ENCODE data around the gene MAN1C1. TPM values are rescaled to one million over a fixed set of nuclear protein-coding genes. Genes with fewer than 3 reads are reported as not detected.

MAN1C1 gene
- total RNA-seq, 1 donor from 2014 or later = 6.3 TPM

- no peak overlapping the region for H3K4me3 ChIP-seq (ENCODE audit: low read length in 3 of 3)
- no peaks in the 10 kb centered on the region for H3K27me3 ChIP-seq (ENCODE audit: control insufficient read depth in 3 of 3, insufficient read depth in 3 of 3, low read length in 3 of 3)
- H3K36me3 ChIP-seq (ENCODE audit: control insufficient read depth in 3 of 3, insufficient read depth in 3 of 3, low read length in 3 of 3) = no peaks in the 10 kb centered on the region
- H3K9ac ChIP-seq (ENCODE audit: low read depth in 1 of 3, low read length in 3 of 3) = no peak overlapping the region
- no peaks in the 10 kb centered on the region for H3K9me3 ChIP-seq (ENCODE audit: control insufficient read depth in 3 of 3, low read length in 3 of 3)
- peaks cover 16 to 27% (median 26%) of the 10 kb centered on the region in 3 donors for H3K4me1 ChIP-seq (ENCODE audit: control insufficient read depth in 3 of 3, insufficient read depth in 3 of 3, low read length in 3 of 3)
- no peak overlapping the region for H3K27ac ChIP-seq (ENCODE audit: low read depth, low read length)
Measured at GRCh38 chr1:25710583-25711347, 94.2 kb downstream of the MAN1C1 start.

DNA sequence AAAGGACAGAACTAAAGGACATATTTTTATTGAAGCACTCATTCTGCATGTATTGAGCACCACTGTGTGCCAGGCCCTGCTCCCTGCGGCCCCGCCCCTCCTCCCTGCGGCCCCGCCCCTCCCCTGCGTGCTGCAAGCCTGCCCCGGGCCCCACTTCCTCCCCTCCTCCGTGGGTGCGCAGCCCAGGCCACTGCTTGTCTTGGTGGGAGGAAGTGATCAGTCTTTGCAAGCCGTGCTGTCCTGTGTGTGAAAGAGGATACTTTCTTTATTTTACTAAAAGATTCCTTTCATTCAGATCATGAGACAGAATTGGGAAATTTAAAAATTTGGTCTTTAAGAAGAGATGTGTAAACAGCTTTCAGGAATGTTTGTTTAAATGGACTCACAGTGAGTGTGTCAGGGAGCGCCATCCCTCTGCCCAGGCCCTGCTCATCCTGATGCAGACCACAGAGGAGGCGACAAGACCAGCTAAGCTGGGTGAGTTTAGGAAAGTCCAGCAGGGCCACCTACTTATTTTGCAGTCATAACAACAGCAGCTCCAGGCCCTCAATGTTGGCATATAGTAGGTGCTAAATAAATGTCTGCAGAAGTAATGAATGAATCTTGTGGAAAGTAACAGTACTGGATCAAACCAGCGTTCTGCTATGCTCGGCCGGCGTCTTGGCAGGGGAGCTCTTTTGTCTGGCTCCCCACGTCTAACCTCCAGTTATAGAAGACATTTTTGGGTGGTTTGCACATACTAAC lies 95.1 kb downstream of the MAN1C1 start:
- Histone ChIP-seq H3K27me3 (ENCODE audit: control insufficient read depth in 3 of 3, insufficient read depth in 3 of 3, low read length in 3 of 3) (no peaks in the 10 kb centered on the region), H3K9ac (ENCODE audit: low read depth in 1 of 3, low read length in 3 of 3) (no peak overlapping the region), H3K36me3 (ENCODE audit: control insufficient read depth in 3 of 3, insufficient read depth in 3 of 3, low read length in 3 of 3) (no peaks in the 10 kb centered on the region), H3K9me3 (ENCODE audit: control insufficient read depth in 3 of 3, low read length in 3 of 3) (no peaks in the 10 kb centered on the region), H3K27ac (ENCODE audit: low read depth, low read length) (no peak overlapping the region), H3K4me1 (ENCODE audit: control insufficient read depth in 3 of 3, insufficient read depth in 3 of 3, low read length in 3 of 3) (peaks cover 8 to 18% (median 18%) of the 10 kb centered on the region in 3 donors), H3K4me3 (ENCODE audit: low read length in 3 of 3) (no peak overlapping the region)

DNA sequence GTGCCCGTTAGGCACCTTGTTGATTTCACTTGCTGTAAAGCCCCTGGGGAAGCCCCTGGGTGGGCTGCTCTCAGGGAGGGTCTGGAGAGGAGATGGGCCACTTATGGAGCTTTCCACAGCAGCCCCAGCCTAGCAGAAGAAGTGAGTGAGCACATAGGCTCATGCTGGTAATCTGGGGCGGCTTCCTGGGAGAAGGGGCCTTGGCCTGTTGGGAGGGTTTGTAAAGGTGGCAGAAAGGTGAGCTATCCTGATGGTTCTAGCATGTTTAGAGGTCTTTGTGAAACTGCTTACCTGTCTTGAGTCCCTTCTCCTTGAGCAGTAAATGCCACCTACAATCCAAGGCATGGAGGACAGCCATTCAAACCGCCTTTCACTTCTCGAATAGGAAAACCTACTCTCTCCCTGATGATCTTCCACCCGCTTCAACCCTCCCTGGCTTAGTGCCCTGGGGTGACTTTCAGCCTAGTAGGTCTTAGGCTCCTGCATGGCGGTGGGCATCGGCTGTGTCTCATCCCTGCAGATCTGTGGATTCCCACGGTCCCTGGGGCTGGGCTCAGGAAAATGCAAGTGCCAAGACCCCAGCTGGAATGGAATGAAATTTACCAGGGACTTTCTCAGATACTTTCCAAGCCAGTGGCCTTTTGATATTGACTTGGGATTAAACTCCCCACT lies 95.8 kb downstream of the MAN1C1 start:
- H3K4me3 ChIP-seq (ENCODE audit: low read length in 3 of 3) = no peak overlapping the region
- peaks cover 6 to 11% (median 11%) of the 10 kb centered on the region in 3 donors for H3K4me1 ChIP-seq (ENCODE audit: control insufficient read depth in 3 of 3, insufficient read depth in 3 of 3, low read length in 3 of 3)
- H3K27me3 ChIP-seq (ENCODE audit: control insufficient read depth in 3 of 3, insufficient read depth in 3 of 3, low read length in 3 of 3) = no peaks in the 10 kb centered on the region
- H3K27ac ChIP-seq (ENCODE audit: low read depth, low read length) = no peak overlapping the region
- no peaks in the 10 kb centered on the region for H3K9me3 ChIP-seq (ENCODE audit: control insufficient read depth in 3 of 3, low read length in 3 of 3)
- H3K36me3 ChIP-seq (ENCODE audit: control insufficient read depth in 3 of 3, insufficient read depth in 3 of 3, low read length in 3 of 3) = no peaks in the 10 kb centered on the region
- no peak overlapping the region for H3K9ac ChIP-seq (ENCODE audit: low read depth in 1 of 3, low read length in 3 of 3)

DNA sequence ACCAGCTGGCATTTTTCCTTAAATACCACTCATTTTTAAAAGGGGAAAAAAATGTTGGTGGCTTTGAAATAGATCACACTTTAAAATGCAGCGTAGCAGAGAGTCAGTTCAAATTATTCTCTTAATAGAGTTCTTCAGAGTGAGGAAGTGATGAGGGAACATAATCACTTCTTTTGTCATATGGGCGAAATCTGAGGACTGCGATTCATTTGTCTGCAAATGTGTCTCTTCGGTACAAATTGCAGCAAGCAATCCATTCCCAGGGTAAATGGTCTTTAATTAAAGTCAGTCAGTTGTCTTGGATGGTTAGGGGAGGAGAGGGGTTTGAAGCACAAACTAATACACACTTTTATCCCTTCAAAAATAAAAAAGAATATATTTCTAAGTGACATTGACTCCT lies 97.4 kb downstream of the MAN1C1 start:
- no peaks in the 10 kb centered on the region for H3K9me3 ChIP-seq (ENCODE audit: control insufficient read depth in 3 of 3, low read length in 3 of 3)
- H3K27me3 ChIP-seq (ENCODE audit: control insufficient read depth in 3 of 3, insufficient read depth in 3 of 3, low read length in 3 of 3) = no peaks in the 10 kb centered on the region
- no peaks in the 10 kb centered on the region for H3K36me3 ChIP-seq (ENCODE audit: control insufficient read depth in 3 of 3, insufficient read depth in 3 of 3, low read length in 3 of 3)
- no peak overlapping the region for H3K4me3 ChIP-seq (ENCODE audit: low read length in 3 of 3)
- peaks cover 0 to 5% (median 0%) of the 10 kb centered on the region in 3 donors for H3K4me1 ChIP-seq (ENCODE audit: control insufficient read depth in 3 of 3, insufficient read depth in 3 of 3, low read length in 3 of 3)
- H3K9ac ChIP-seq (ENCODE audit: low read depth in 1 of 3, low read length in 3 of 3) = no peak overlapping the region
- no peak overlapping the region for H3K27ac ChIP-seq (ENCODE audit: low read depth, low read length)

- Histone ChIP-seq H3K9me3 (ENCODE audit: control insufficient read depth in 3 of 3, low read length in 3 of 3) (no peaks in the 10 kb centered on the region), H3K9ac (ENCODE audit: low read depth in 1 of 3, low read length in 3 of 3) (no peak overlapping the region), H3K27ac (ENCODE audit: low read depth, low read length) (no peak overlapping the region), H3K36me3 (ENCODE audit: control insufficient read depth in 3 of 3, insufficient read depth in 3 of 3, low read length in 3 of 3) (no peaks in the 10 kb centered on the region), H3K27me3 (ENCODE audit: control insufficient read depth in 3 of 3, insufficient read depth in 3 of 3, low read length in 3 of 3) (no peaks in the 10 kb centered on the region), H3K4me3 (ENCODE audit: low read length in 3 of 3) (no peak overlapping the region), H3K4me1 (ENCODE audit: control insufficient read depth in 3 of 3, insufficient read depth in 3 of 3, low read length in 3 of 3) (peaks cover 0 to 2% (median 0%) of the 10 kb centered on the region in 3 donors)
Measured at GRCh38 chr1:25714372-25714931, 97.9 kb downstream of the MAN1C1 start.

DNA sequence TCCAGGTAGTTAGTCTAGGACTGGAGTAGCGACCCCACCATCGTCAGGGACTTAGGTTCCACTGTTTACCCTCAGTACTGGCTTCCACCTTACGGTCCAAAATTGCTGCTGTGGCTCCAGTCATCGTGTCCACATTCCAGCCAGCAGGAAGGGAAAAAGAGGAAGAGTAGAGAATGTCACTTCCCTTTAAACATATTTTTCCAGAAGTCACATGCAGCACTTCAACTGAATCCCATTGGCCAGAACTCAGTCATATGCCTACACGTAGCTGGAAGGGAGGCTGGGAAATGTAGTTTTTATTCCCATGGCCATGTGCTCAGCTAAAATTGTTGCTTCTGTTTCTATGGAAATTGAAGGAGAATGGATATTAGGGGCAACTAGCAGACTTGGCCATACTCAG lies 99.3 kb downstream of the MAN1C1 start:
- Histone ChIP-seq H3K27me3 (ENCODE audit: control insufficient read depth in 3 of 3, insufficient read depth in 3 of 3, low read length in 3 of 3) (no peaks in the 10 kb centered on the region), H3K27ac (ENCODE audit: low read depth, low read length) (no peak overlapping the region), H3K9me3 (ENCODE audit: control insufficient read depth in 3 of 3, low read length in 3 of 3) (no peaks in the 10 kb centered on the region), H3K4me3 (ENCODE audit: low read length in 3 of 3) (no peak overlapping the region), H3K4me1 (ENCODE audit: control insufficient read depth in 3 of 3, insufficient read depth in 3 of 3, low read length in 3 of 3) (peaks cover 0 to 2% (median 0%) of the 10 kb centered on the region in 3 donors), H3K9ac (ENCODE audit: low read depth in 1 of 3, low read length in 3 of 3) (no peak overlapping the region), H3K36me3 (ENCODE audit: control insufficient read depth in 3 of 3, insufficient read depth in 3 of 3, low read length in 3 of 3) (no peaks in the 10 kb centered on the region)

GRCh38 chr1:25716320-25716719 lies 99.7 kb downstream of the MAN1C1 start:
- no peak overlapping the region for H3K9ac ChIP-seq (ENCODE audit: low read depth in 1 of 3, low read length in 3 of 3)
- H3K36me3 ChIP-seq (ENCODE audit: control insufficient read depth in 3 of 3, insufficient read depth in 3 of 3, low read length in 3 of 3) = no peaks in the 10 kb centered on the region
- no peak overlapping the region for H3K27ac ChIP-seq (ENCODE audit: low read depth, low read length)

DNA sequence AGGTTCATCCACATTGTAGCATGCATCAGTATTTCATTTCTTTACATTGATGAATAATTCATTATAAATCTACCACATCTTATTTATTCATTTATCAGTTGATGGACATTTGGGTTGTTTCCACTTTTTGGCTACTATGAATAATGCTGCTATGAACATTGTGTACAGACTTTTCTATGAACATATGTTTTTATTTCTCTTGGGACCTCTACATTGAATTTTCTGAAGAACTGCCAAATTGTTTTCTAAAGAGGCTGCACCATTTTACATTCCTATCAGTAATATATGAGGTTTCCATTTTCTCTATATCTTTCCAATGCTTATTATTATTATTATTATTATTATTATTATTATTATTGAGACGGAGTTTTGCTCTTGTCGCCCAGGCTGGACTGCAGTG lies 102.1 kb downstream of the MAN1C1 start:
- Histone ChIP-seq H3K27me3 (ENCODE audit: control insufficient read depth in 3 of 3, insufficient read depth in 3 of 3, low read length in 3 of 3) (no peaks in the 10 kb centered on the region), H3K4me1 (ENCODE audit: control insufficient read depth in 3 of 3, insufficient read depth in 3 of 3, low read length in 3 of 3) (no peaks in the 10 kb centered on the region), H3K36me3 (ENCODE audit: control insufficient read depth in 3 of 3, insufficient read depth in 3 of 3, low read length in 3 of 3) (no peaks in the 10 kb centered on the region)

More at GRCh38 chr1:25716320-25716719, 99.7 kb downstream of the MAN1C1 start:
- H3K4me3 ChIP-seq (ENCODE audit: low read length in 3 of 3) = no peak overlapping the region
- H3K9me3 ChIP-seq (ENCODE audit: control insufficient read depth in 3 of 3, low read length in 3 of 3) = no peaks in the 10 kb centered on the region
- H3K4me1 ChIP-seq (ENCODE audit: control insufficient read depth in 3 of 3, insufficient read depth in 3 of 3, low read length in 3 of 3) = peaks cover 0 to 2% (median 0%) of the 10 kb centered on the region in 3 donors
- H3K27me3 ChIP-seq (ENCODE audit: control insufficient read depth in 3 of 3, insufficient read depth in 3 of 3, low read length in 3 of 3) = no peaks in the 10 kb centered on the region

GRCh38 chr1:25720624-25721023 lies 104.0 kb downstream of the MAN1C1 start:
- Histone ChIP-seq H3K27ac (ENCODE audit: low read depth, low read length) (no peak overlapping the region), H3K4me3 (ENCODE audit: low read length in 3 of 3) (no peak overlapping the region), H3K4me1 (ENCODE audit: control insufficient read depth in 3 of 3, insufficient read depth in 3 of 3, low read length in 3 of 3) (no peaks in the 10 kb centered on the region), H3K27me3 (ENCODE audit: control insufficient read depth in 3 of 3, insufficient read depth in 3 of 3, low read length in 3 of 3) (no peaks in the 10 kb centered on the region), H3K9ac (ENCODE audit: low read depth in 1 of 3, low read length in 3 of 3) (no peak overlapping the region), H3K9me3 (ENCODE audit: control insufficient read depth in 3 of 3, low read length in 3 of 3) (no peaks in the 10 kb centered on the region), H3K36me3 (ENCODE audit: control insufficient read depth in 3 of 3, insufficient read depth in 3 of 3, low read length in 3 of 3) (no peaks in the 10 kb centered on the region)

More for the DNA sequence above, 102.1 kb downstream of the MAN1C1 start:
- Histone ChIP-seq H3K9me3 (ENCODE audit: control insufficient read depth in 3 of 3, low read length in 3 of 3) (no peaks in the 10 kb centered on the region), H3K9ac (ENCODE audit: low read depth in 1 of 3, low read length in 3 of 3) (no peak overlapping the region), H3K4me3 (ENCODE audit: low read length in 3 of 3) (no peak overlapping the region), H3K27ac (ENCODE audit: low read depth, low read length) (no peak overlapping the region)
